NCI-H2196 (cell line): ENCODE results near the gene CYP4F12.

Experiments
- DNase-seq: peaks from one replicate; lab custom pipeline; 2025; ENCODE audit not compliant: unreplicated experiment; lab: John Stamatoyannopoulos, UW

CYP4F12 gene

GRCh38 chr19:15672580-15673175, at the start of gene CYP4F12:
TSS of gene CYP4F12 (plus strand) at chr19:15673087. CDS start at chr19:15673530, 443 bp downstream.
- peak; percentile 84 for DNase-seq

- DNase-seq = no peak
These were observed 49.1 kb upstream of the CYP4F12 start for GRCh38 chr19:15623711-15624318.

GRCh38 chr19:15628236-15629002, 44.5 kb upstream of the CYP4F12 start:
- no peak for DNase-seq

- peak; percentile 89 for DNase-seq
These were observed 43.6 kb upstream of the CYP4F12 start for GRCh38 chr19:15629003-15629880.

- no peak for DNase-seq
These were observed 41.1 kb upstream of the CYP4F12 start for GRCh38 chr19:15631817-15632216.

- DNase-seq = no peak
These were observed 39.6 kb upstream of the CYP4F12 start for GRCh38 chr19:15633082-15633835.

GRCh38 chr19:15634105-15634504, 38.8 kb upstream of the CYP4F12 start:
- DNase-seq = no peak

GRCh38 chr19:15635016-15635805, 37.7 kb upstream of the CYP4F12 start:
- no peak for DNase-seq

GRCh38 chr19:15636026-15636425, 36.9 kb upstream of the CYP4F12 start:
- no peak for DNase-seq

GRCh38 chr19:15639596-15639995, 33.3 kb upstream of the CYP4F12 start:
- no peak for DNase-seq

GRCh38 chr19:15640294-15640903, 32.5 kb upstream of the CYP4F12 start, which contains the start of gene CYP4F3:
TSS of gene CYP4F3 (plus strand) at chr19:15640897. CDS start at chr19:15641416, 519 bp downstream.
- DNase-seq = peak; percentile 97

GRCh38 chr19:15640904-15641597, 31.8 kb upstream of the CYP4F12 start:
- DNase-seq = no peak

- no peak for DNase-seq
These were observed 30.9 kb upstream of the CYP4F12 start for GRCh38 chr19:15641901-15642491.

- DNase-seq = no peak
These were observed 30.1 kb upstream of the CYP4F12 start for GRCh38 chr19:15642807-15643206.

GRCh38 chr19:15643387-15643786, 29.5 kb upstream of the CYP4F12 start:
- DNase-seq = no peak

- DNase-seq = no peak
These were observed 28.7 kb upstream of the CYP4F12 start for GRCh38 chr19:15644066-15644741.

- no peak for DNase-seq
These were observed 28.1 kb upstream of the CYP4F12 start for GRCh38 chr19:15644816-15645215.

GRCh38 chr19:15649526-15649925, 23.4 kb upstream of the CYP4F12 start:
- DNase-seq = no peak
